Vagina (tissue), 2 donors: ENCODE results near the gene GRID2IP.
"Not testable (repeated sequence)": the region's sequence is repeated elsewhere in the genome, so short reads cannot be mapped to it uniquely, and the experiment has no call there.

Experiments used
- POLR2A ChIP-seq, 2 donors: fragments of 450-650 bp; IDR thresholded peaks; one replicate each; pipeline ENCODE4 v1.6.1; 2017; ENCODE audit warnings: antibody characterized with exemption in 2 of 2, mild to moderate bottlenecking in 2 of 2, moderate library complexity in 2 of 2
- POLR2AphosphoS5 ChIP-seq, 2 donors: sonication (generic); formaldehyde crosslinking; IDR thresholded peaks; one replicate each; pipeline ENCODE4 v1.9.0; 2017; ENCODE audit warnings: antibody characterized with exemption in 2 of 2, mild to moderate bottlenecking in 2 of 2, low read depth in 1 of 2; ENCODE audit not compliant: insufficient read depth in 1 of 2

- TF ChIP-seq POLR2A (IDR thresholded peaks at IDR 0.05); POLR2AphosphoS5 (IDR thresholded peaks at IDR 0.05; ENCODE audit: insufficient read depth in 1 of 2, low read depth in 1 of 2): not testable (repeated sequence)
These were observed 101.4 kb downstream of the GRID2IP start for GRCh38 chr7:6449884-6450283.
